ENCODE results near the gene PCBP2. TPM values are rescaled to one million over a fixed set of nuclear protein-coding genes. Genes with fewer than 3 reads are reported as not detected.

PCBP2 gene
- total RNA-seq, 1 experiment from 2014 or later = 856 TPM

- Histone ChIP-seq H3K4me1 (ENCODE audit: control insufficient read depth in 1 of 2, insufficient read depth in 2 of 2, low read length in 2 of 2) (peaks cover 5 to 18% of the 10 kb centered on the region in 2 experiments), H3K36me3 (ENCODE audit: control insufficient read depth in 1 of 2, insufficient read depth in 2 of 2, low read length in 2 of 2) (peaks cover 5 to 9% of the 10 kb centered on the region in 2 experiments; a peak in 3 of 4 replicates), H3K9me3 (ENCODE audit: control insufficient read depth in 1 of 2, insufficient read depth in 1 of 2, low read depth in 1 of 2, low read length in 2 of 2) (no peaks in the 10 kb centered on the region), H3K9me2 (ENCODE audit: insufficient read depth) (no peaks in the 10 kb centered on the region), H3K79me2 (ENCODE audit: insufficient read depth, low read length) (peaks cover 16% of the 10 kb centered on the region), H3K27me3 (ENCODE audit: insufficient read depth, low read length) (no peaks in the 10 kb centered on the region), H3K4me3 (replicated peaks in 1 of 2; ENCODE audit: low read depth in 1 of 2, low read length in 2 of 2) (no peak overlapping the region), H3K27ac (ENCODE audit: low read depth, low read length) (no peak overlapping the region), H3K4me2 (ENCODE audit: low read length) (no peak overlapping the region), H4K20me1 (ENCODE audit: insufficient read depth) (no peaks in the 10 kb centered on the region), H2AFZ (ENCODE audit: low read depth, low read length, poor library complexity, severe bottlenecking) (no peak overlapping the region), H3K9ac (ENCODE audit: low read length) (no peak overlapping the region)
- CTCF ChIA-PET = no interaction called here
- no peak for TF ChIP-seq SIN3A (IDR thresholded peaks at IDR 0.05; ENCODE audit: low read depth)
- TF ChIP-seq SP1 (IDR thresholded peaks at IDR 0.05; ENCODE audit: low read depth) = no peak
- no peak for ATAC-seq
- RAD21 ChIA-PET (ENCODE audit: low non-redundant PET in 1 of 2, low total read pairs in 2 of 2, uncharacterized antibody in 2 of 2, unreplicated experiment in 2 of 2) = no interaction called here
- POLR2A ChIA-PET = no interaction called here
- intact Hi-C loops (cut with micrococcal nuclease) = no loop called here
- no TSS peak for BruUV-seq (replicated peaks)
- no peak for DNase-seq (ENCODE audit: low read depth, low spot score)
Observed at GRCh38 chr12:53505555-53506449, 53.9 kb downstream of the PCBP2 start.

GRCh38 chr12:53506450-53506785 lies 54.5 kb downstream of the PCBP2 start:
- no peaks in the 10 kb centered on the region for H3K27me3 ChIP-seq (ENCODE audit: insufficient read depth, low read length)
- ChIA-PET POLR2A (no interaction called here), RAD21 (ENCODE audit: low non-redundant PET in 1 of 2, low total read pairs in 2 of 2, uncharacterized antibody in 2 of 2, unreplicated experiment in 2 of 2) (no interaction called here), CTCF (no interaction called here)
- no peak for DNase-seq (ENCODE audit: low read depth, low spot score)
- TF ChIP-seq TCF7L2 (IDR thresholded peaks at IDR 0.05; ENCODE audit: borderline replicate concordance, extremely low read depth, insufficient read depth, insufficient read length) (no peak), ZBTB33 (IDR thresholded peaks at IDR 0.05; ENCODE audit: extremely low read depth, insufficient replicate concordance, low read length) (no peak), ZNF274 (IDR thresholded peaks at IDR 0.05; ENCODE audit: low read depth, low read length) (no peak), CBX3 (IDR thresholded peaks at IDR 0.05; ENCODE audit: low read depth) (no peak), CEBPB (IDR thresholded peaks at IDR 0.05; ENCODE audit: low read depth) (no peak), REST (IDR thresholded peaks at IDR 0.05; ENCODE audit: low read depth) (no peak)
- TF ChIP-seq, protein P1, sequence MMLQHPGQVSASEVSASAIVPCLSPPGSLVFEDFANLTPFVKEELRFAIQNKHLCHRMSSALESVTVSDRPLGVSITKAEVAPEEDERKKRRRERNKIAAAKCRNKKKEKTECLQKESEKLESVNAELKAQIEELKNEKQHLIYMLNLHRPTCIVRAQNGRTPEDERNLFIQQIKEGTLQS (IDR thresholded peaks at IDR 0.05) = no peak
- intact Hi-C loops (cut with micrococcal nuclease) = no loop called here
- no peak overlapping the region for H3K9ac ChIP-seq (ENCODE audit: low read length)
- no peak overlapping the region for H3K27ac ChIP-seq (ENCODE audit: low read depth, low read length)
- no peaks in the 10 kb centered on the region for H3K9me3 ChIP-seq (ENCODE audit: control insufficient read depth in 1 of 2, insufficient read depth in 1 of 2, low read depth in 1 of 2, low read length in 2 of 2)
- H3K36me3 ChIP-seq (ENCODE audit: control insufficient read depth in 1 of 2, insufficient read depth in 2 of 2, low read length in 2 of 2) = peaks cover 5 to 9% of the 10 kb centered on the region in 2 experiments; a peak in 3 of 4 replicates
- peaks cover 16% of the 10 kb centered on the region for H3K79me2 ChIP-seq (ENCODE audit: insufficient read depth, low read length)
- no peak overlapping the region for H2AFZ ChIP-seq (ENCODE audit: low read depth, low read length, poor library complexity, severe bottlenecking)
- H4K20me1 ChIP-seq (ENCODE audit: insufficient read depth) = no peaks in the 10 kb centered on the region
- H3K4me2 ChIP-seq (ENCODE audit: low read length) = no peak overlapping the region
- H3K4me3 ChIP-seq (replicated peaks in 1 of 2; ENCODE audit: low read depth in 1 of 2, low read length in 2 of 2) = no peak overlapping the region
- no peak for ATAC-seq
- peaks cover 5 to 18% of the 10 kb centered on the region in 2 experiments for H3K4me1 ChIP-seq (ENCODE audit: control insufficient read depth in 1 of 2, insufficient read depth in 2 of 2, low read length in 2 of 2)
- no peaks in the 10 kb centered on the region for H3K9me2 ChIP-seq (ENCODE audit: insufficient read depth)
- no TSS peak for BruUV-seq (replicated peaks)
